Measurements from ENCODE around the gene KRTAP19-8. TPM values are rescaled to one million over a fixed set of nuclear protein-coding genes. Genes with fewer than 3 reads are reported as not detected.
A peak's percentile ranks its signal among the peaks of the same experiment; 100 is the strongest.

KRTAP19-8 gene, protein sequence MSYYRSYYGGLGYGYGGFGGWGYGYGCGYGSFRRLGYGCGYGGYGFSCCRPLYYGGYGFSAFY
- total RNA-seq = not detected in 2 replicates

DNA sequence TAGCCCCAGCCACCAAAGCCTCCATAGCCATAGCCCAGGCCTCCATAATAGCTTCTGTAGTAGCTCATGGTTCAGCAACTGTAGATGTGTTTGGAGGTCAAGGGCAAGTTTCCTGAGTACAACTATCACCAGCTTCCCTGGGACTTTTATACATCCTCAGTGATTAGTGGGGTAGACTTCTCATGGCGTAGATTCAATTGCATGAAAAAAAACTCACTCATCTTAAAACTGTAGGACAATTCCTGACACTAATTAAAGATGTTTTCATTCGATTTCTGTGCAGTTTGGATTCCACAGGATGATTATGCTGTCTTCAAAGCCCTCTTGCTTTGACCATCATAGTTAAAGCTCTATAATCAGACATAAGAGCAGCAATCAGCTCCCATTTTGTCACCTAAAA lies at the start of gene KRTAP19-8:
TSS of gene KRTAP19-8 (minus strand) at position 101 of the 400 bp plus-strand sequence. CDS start at position 68, 33 bp downstream.
- Histone ChIP-seq H3K27ac (ENCODE audit: low read depth, low read length) (no peak within 1 kb of the TSS), H3K4me2 (ENCODE audit: insufficient read depth, low read length) (no peak within 1 kb of the TSS), H3K4me1 (ENCODE audit: insufficient read depth, low read length) (no peaks in the 10 kb centered on the region), H3K9me3 (ENCODE audit: low read depth, low read length) (peaks cover 2% of the 10 kb centered on the region), H3K27me3 (ENCODE audit: insufficient read depth, low read length) (no peaks in the 10 kb centered on the region), H3K79me2 (ENCODE audit: insufficient read depth, low read length) (no peaks in the 10 kb centered on the region), H3K36me3 (ENCODE audit: insufficient read depth, low read length) (no peaks in the 10 kb centered on the region), H2AFZ (ENCODE audit: low read length) (no peak within 1 kb of the TSS), H3K4me3 (ENCODE audit: insufficient read depth, low read length) (no peak within 1 kb of the TSS), H4K20me1 (ENCODE audit: insufficient read depth, low read length) (no peaks in the 10 kb centered on the region)
- TF ChIP-seq, protein P1, sequence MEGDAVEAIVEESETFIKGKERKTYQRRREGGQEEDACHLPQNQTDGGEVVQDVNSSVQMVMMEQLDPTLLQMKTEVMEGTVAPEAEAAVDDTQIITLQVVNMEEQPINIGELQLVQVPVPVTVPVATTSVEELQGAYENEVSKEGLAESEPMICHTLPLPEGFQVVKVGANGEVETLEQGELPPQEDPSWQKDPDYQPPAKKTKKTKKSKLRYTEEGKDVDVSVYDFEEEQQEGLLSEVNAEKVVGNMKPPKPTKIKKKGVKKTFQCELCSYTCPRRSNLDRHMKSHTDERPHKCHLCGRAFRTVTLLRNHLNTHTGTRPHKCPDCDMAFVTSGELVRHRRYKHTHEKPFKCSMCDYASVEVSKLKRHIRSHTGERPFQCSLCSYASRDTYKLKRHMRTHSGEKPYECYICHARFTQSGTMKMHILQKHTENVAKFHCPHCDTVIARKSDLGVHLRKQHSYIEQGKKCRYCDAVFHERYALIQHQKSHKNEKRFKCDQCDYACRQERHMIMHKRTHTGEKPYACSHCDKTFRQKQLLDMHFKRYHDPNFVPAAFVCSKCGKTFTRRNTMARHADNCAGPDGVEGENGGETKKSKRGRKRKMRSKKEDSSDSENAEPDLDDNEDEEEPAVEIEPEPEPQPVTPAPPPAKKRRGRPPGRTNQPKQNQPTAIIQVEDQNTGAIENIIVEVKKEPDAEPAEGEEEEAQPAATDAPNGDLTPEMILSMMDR (IDR thresholded peaks at IDR 0.05; ENCODE audit: extremely low read depth, low read depth, low read length) = no peak
- DNase-seq (ENCODE audit: insufficient read length, low spot score, missing footprints) = no peak

DNA sequence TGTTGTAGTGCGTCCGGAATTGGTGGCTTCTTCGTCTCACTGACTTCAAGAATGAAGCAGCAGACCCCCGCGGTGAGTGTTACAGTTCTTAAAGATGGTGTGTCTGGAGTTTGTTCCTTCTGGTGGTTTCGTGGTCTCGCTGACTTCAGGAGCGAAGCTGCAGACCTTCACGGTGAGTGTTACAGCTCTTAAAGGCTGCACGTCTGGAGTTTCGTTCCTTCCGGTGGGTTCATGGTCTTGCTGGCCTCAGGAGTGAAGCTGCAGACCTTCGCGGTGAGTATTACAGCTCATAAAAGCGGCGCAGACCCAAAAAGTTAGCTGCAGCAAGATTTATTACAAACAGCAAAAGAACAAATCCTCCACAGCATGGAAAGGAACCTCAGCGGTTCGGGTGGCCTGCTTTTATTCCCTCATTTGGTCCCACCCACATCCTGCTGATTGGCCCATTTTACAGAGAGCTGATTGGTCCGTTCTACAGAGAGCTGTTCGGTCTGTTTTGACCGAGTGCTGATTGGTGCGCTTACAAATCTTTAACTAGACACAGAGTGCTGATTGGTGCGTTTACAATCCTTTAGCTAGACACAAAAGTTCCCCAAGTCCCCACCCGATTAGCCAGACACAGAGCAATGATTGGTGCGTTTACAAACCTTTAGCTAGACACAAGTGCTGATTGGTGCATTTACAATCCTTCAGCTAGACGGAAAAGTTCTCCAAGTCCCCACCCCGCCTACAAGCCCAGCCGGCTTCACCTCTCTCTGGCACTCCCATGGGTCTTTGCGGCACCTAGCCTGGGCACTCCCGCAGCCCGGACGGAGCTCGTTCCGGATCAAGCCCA lies 49.6 kb upstream of the KRTAP19-8 start:
- TF ChIP-seq, protein P1 (IDR thresholded peaks at IDR 0.05; ENCODE audit: extremely low read depth, low read depth, low read length) = no peak
- Histone ChIP-seq H3K27ac (ENCODE audit: low read depth, low read length) (no peak overlapping the region), H2AFZ (ENCODE audit: low read length) (no peak overlapping the region)

DNA sequence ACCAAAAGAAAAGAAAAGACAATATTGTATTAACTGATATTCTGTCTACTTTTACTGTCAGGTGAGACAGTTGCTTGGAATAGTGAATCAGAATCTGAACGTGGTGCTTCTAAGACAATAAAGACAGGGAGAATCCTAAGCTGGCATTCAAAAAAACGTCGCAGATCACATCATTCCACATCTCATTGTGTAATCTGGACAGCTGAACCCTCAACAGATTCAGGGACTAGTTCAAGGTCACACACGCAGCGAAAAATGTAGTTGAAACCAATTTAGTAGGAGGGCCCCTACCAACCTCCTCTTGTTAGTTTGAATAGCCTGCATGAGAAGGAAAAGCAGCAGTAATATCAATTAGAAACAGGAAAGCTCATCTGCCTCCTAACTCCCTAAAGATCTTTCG lies 46.4 kb upstream of the KRTAP19-8 start:
- Histone ChIP-seq H3K4me3 (ENCODE audit: insufficient read depth, low read length) (no peak overlapping the region), H3K4me1 (ENCODE audit: insufficient read depth, low read length) (no peaks in the 10 kb centered on the region), H3K9me3 (ENCODE audit: low read depth, low read length) (no peaks in the 10 kb centered on the region), H2AFZ (ENCODE audit: low read length) (no peak overlapping the region), H3K4me2 (ENCODE audit: insufficient read depth, low read length) (no peak overlapping the region), H3K27ac (ENCODE audit: low read depth, low read length) (no peak overlapping the region), H3K36me3 (ENCODE audit: insufficient read depth, low read length) (no peaks in the 10 kb centered on the region), H3K27me3 (ENCODE audit: insufficient read depth, low read length) (no peaks in the 10 kb centered on the region), H4K20me1 (ENCODE audit: insufficient read depth, low read length) (no peaks in the 10 kb centered on the region), H3K79me2 (ENCODE audit: insufficient read depth, low read length) (no peaks in the 10 kb centered on the region)
- TF ChIP-seq, protein P1 (IDR thresholded peaks at IDR 0.05; ENCODE audit: extremely low read depth, low read depth, low read length) = no peak
- DNase-seq (ENCODE audit: insufficient read length, low spot score, missing footprints) = no peak

More for the DNA sequence above, 49.6 kb upstream of the KRTAP19-8 start:
- Histone ChIP-seq H3K4me1 (ENCODE audit: insufficient read depth, low read length) (no peaks in the 10 kb centered on the region), H3K27me3 (ENCODE audit: insufficient read depth, low read length) (no peaks in the 10 kb centered on the region), H3K9me3 (ENCODE audit: low read depth, low read length) (no peaks in the 10 kb centered on the region), H3K79me2 (ENCODE audit: insufficient read depth, low read length) (no peaks in the 10 kb centered on the region), H3K4me2 (ENCODE audit: insufficient read depth, low read length) (no peak overlapping the region), H3K4me3 (ENCODE audit: insufficient read depth, low read length) (no peak overlapping the region), H3K36me3 (ENCODE audit: insufficient read depth, low read length) (no peaks in the 10 kb centered on the region), H4K20me1 (ENCODE audit: insufficient read depth, low read length) (no peaks in the 10 kb centered on the region)
- DNase-seq (ENCODE audit: insufficient read length, low spot score, missing footprints) = no peak

DNA sequence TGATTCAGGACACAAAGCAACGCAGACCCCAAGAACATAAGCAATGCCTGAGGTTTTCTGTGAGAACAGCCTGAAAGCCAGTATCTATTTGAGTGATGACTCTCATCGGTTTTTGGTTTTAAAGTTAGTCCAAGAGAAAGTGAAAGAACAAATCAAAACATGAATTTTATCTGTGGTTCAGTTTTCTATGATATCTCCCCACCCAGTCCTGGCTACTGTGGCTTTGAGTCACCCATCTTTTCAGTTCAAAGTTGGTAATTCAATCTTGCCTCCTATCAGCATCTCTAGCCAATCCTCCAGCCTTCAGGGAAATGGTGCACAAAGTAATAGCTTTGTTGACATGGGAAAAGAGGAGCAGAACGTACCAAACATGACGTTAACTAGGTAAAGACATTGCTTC lies 40.5 kb upstream of the KRTAP19-8 start:
- Histone ChIP-seq H3K9me3 (ENCODE audit: low read depth, low read length) (no peaks in the 10 kb centered on the region), H2AFZ (ENCODE audit: low read length) (no peak overlapping the region)

More for the DNA sequence above, 40.5 kb upstream of the KRTAP19-8 start:
- Histone ChIP-seq H3K27ac (ENCODE audit: low read depth, low read length) (no peak overlapping the region), H3K4me2 (ENCODE audit: insufficient read depth, low read length) (no peak overlapping the region), H3K27me3 (ENCODE audit: insufficient read depth, low read length) (no peaks in the 10 kb centered on the region), H3K4me3 (ENCODE audit: insufficient read depth, low read length) (no peak overlapping the region), H3K79me2 (ENCODE audit: insufficient read depth, low read length) (no peaks in the 10 kb centered on the region), H4K20me1 (ENCODE audit: insufficient read depth, low read length) (no peaks in the 10 kb centered on the region), H3K4me1 (ENCODE audit: insufficient read depth, low read length) (no peaks in the 10 kb centered on the region), H3K36me3 (ENCODE audit: insufficient read depth, low read length) (no peaks in the 10 kb centered on the region)
- TF ChIP-seq, protein P1 (IDR thresholded peaks at IDR 0.05; ENCODE audit: extremely low read depth, low read depth, low read length) = no peak
- peak; percentile 17 for DNase-seq (ENCODE audit: insufficient read length, low spot score, missing footprints)

Measured in osteoblast (primary cell).